ENCODE results near the gene ANKMY1.

DNA sequence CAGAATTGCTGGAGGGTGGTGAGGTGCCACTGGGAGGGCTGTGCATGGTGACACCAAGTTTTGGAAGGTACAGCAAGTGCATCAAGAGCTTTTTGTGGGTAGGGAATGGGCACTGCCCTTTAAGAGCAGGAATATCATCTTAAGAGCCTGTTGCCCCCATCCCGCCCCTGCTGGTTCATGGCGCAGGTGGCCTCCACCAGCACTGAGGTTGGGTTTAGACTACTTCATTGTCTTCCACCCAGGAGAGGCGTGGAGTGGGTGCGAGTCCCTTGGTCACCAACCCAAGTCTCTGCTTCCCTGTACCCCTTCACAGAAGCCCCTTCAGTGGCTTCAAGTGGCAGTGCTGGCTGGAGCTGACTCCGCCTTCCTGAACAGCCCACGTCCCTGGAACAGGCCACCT, 18.2 kb upstream of the ANKMY1 start:
- TF ChIP-seq CTCF (IDR thresholded peaks at IDR 0.05) (no peak), POLR2A (IDR thresholded peaks at IDR 0.05) (no peak)
